MM.1S (cell line): ENCODE measurements around the gene CTRB1.

ENCODE experiments used
- DNase-seq: peaks from one replicate; pipeline ENCODE4 v3.0.0-alpha.2; 2015
- H2AFZ ChIP-seq: fragments of 300-600 bp; sonication (generic); 2 replicates; pipeline ENCODE4 v1.6.0; 2016; ENCODE audit warnings: antibody characterized with exemption, low read length
- H3F3A ChIP-seq: fragments of 300-600 bp; sonication (generic); 2 replicates; pipeline ENCODE4 v1.6.1; 2016; ENCODE audit warnings: mild to moderate bottlenecking, antibody characterized with exemption, low read length, moderate library complexity, mixed read lengths; ENCODE audit not compliant: insufficient read depth
- H3K27ac ChIP-seq: fragments of 300-600 bp; sonication (generic); 2 replicates; pipeline ENCODE4 v1.5.1; 2016; ENCODE audit warnings: mild to moderate bottlenecking, low read length
- H3K27me3 ChIP-seq: fragments of 300-600 bp; sonication (generic); replicated peaks from 2 replicates; pipeline ENCODE4 v1.6.0; 2016; ENCODE audit warnings: low read length; ENCODE audit not compliant: insufficient read depth
- H3K36me3 ChIP-seq: fragments of 300-600 bp; sonication (generic); replicated peaks from 2 replicates; pipeline ENCODE4 v1.6.1; 2016; ENCODE audit warnings: mild to moderate bottlenecking, low read length, mixed read lengths; ENCODE audit not compliant: insufficient read depth
- H3K4me1 ChIP-seq: fragments of 300-600 bp; sonication (generic); 2 replicates; pipeline ENCODE4 v1.6.1; 2016; ENCODE audit warnings: low read length, mixed read lengths
- H3K4me2 ChIP-seq: fragments of 300-600 bp; sonication (generic); 2 replicates; pipeline ENCODE4 v1.6.0; 2016; ENCODE audit warnings: low read depth, low read length
- H3K4me3 ChIP-seq: fragments of 300-600 bp; sonication (generic); 2 replicates; pipeline ENCODE4 v1.5.1; 2016; ENCODE audit warnings: low read length, mixed read lengths
- H3K79me2 ChIP-seq: fragments of 300-600 bp; sonication (generic); 2 replicates; pipeline ENCODE4 v1.6.1; 2016; ENCODE audit warnings: mixed run types, low read length, mixed read lengths
- H3K9ac ChIP-seq: fragments of 300-600 bp; sonication (generic); 2 replicates; pipeline ENCODE4 v1.6.1; 2016; ENCODE audit warnings: low read length, mixed read lengths
- H3K9me2 ChIP-seq: fragments of 300-600 bp; sonication (generic); replicated peaks from 2 replicates; pipeline ENCODE4 v1.6.1; 2016; ENCODE audit warnings: mild to moderate bottlenecking, low read length, mixed read lengths; ENCODE audit not compliant: insufficient read depth
- H3K9me3 ChIP-seq: fragments of 300-600 bp; sonication (generic); replicated peaks from 2 replicates; pipeline ENCODE4 v1.6.1; 2016; ENCODE audit warnings: mild to moderate bottlenecking, low read length, mixed read lengths; ENCODE audit not compliant: insufficient read depth
- H4K20me1 ChIP-seq: fragments of 300-600 bp; sonication (generic); 2 replicates; pipeline ENCODE4 v1.6.1; 2016; ENCODE audit warnings: mild to moderate bottlenecking, low read length, moderate library complexity, mixed read lengths; ENCODE audit not compliant: insufficient read depth
- EZH2 ChIP-seq: fragments of 300-600 bp; sonication (generic); optimal IDR thresholded peaks from 2 replicates; pipeline ENCODE3; 2017; ENCODE audit warnings: low read depth, mild to moderate bottlenecking, antibody characterized with exemption, low read length, mixed read lengths
- EZH2phosphoT487 ChIP-seq: fragments of 300-600 bp; sonication (generic); IDR thresholded peaks from 2 replicates; pipeline ENCODE4 v1.6.1; 2018; ENCODE audit warnings: antibody characterized with exemption, low read length
- TF ChIP-seq, protein P1 (sequence below): fragments of 300-600 bp; sonication (generic); IDR thresholded peaks from 2 replicates; pipeline ENCODE4 v1.5.1; 2016; ENCODE audit warnings: antibody characterized with exemption, low read length, mixed read lengths

The CTRB1 gene

DNA sequence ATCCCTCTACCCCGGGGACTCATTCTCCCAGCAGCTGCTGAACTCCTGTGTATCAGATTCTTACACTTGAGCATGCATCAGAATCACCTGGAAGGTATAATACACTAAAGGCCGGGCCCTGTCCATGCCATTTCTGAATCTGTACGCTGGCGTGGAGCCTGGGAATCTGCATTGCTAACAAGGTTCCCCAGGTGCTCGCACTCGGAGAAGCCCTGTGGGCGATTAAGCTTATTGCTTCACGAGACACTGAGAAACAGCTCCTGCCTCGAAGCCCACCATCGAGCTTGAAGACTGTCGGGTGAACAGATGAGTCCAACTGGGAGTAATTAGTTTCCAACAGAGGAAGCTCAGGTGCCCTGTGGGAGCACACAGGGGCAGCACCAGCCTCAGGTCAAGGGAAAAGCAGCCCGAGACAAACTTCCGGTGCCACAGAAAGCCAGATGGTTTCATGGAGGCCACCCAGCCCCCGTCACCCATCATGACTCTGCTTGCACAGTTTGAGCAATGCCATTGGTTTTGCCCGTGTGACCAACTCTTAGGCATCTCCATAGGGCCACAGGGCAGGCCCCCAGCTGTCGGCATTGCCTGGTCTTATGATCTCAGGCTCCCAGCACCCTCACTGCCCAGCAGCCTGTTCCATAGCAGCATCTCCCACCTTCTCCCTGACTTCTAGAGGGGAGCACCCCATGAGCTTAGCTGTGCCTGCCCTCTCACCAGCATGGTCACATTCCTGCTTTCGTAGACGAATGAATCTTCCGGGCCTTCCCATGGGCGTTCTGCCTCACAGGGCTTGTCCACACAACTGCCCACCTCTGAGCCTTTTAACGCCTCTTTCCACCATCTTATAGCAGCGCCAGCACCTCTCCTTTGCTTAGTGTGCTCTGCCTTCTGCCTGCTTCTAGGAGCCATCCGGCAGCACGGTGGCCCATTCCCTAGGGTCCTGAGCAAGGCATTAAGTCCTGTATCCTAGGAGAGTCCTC lies 22.7 kb upstream of the CTRB1 start:
- Histone ChIP-seq H2AFZ (no peak overlapping the region), H3K4me3 (no peak overlapping the region), H3F3A (no peaks in the 10 kb centered on the region), H4K20me1 (no peaks in the 10 kb centered on the region), H3K79me2 (no peaks in the 10 kb centered on the region), H3K27ac (no peak overlapping the region), H3K9ac (no peak overlapping the region), H3K4me1 (no peaks in the 10 kb centered on the region), H3K27me3 (no peaks in the 10 kb centered on the region), H3K9me3 (no peaks in the 10 kb centered on the region), H3K4me2 (no peak overlapping the region), H3K36me3 (no peaks in the 10 kb centered on the region), H3K9me2 (no peaks in the 10 kb centered on the region)
- no peak for DNase-seq
- TF ChIP-seq EZH2 (no peak), EZH2phosphoT487 (no peak)
- TF ChIP-seq, protein P1, sequence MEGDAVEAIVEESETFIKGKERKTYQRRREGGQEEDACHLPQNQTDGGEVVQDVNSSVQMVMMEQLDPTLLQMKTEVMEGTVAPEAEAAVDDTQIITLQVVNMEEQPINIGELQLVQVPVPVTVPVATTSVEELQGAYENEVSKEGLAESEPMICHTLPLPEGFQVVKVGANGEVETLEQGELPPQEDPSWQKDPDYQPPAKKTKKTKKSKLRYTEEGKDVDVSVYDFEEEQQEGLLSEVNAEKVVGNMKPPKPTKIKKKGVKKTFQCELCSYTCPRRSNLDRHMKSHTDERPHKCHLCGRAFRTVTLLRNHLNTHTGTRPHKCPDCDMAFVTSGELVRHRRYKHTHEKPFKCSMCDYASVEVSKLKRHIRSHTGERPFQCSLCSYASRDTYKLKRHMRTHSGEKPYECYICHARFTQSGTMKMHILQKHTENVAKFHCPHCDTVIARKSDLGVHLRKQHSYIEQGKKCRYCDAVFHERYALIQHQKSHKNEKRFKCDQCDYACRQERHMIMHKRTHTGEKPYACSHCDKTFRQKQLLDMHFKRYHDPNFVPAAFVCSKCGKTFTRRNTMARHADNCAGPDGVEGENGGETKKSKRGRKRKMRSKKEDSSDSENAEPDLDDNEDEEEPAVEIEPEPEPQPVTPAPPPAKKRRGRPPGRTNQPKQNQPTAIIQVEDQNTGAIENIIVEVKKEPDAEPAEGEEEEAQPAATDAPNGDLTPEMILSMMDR: no peak

DNA sequence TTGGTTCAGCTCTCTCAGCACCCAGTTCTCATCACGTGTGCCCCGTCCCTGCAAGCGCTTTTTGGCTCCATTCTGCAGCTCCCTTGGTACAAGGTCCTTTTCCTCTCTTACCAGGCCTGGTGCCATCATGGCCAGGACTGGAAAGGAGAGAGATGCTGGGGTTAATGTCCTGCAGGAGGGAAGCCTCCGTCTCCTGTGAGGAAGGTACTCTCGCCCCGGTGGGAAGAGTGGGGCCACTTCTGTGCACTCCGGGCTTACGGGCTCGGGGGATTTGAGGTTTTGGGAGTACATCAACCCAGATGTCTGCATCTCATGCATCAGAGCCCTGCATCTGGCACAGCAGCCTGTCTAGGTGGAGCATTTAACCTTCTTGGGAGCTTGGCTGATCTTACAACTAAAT lies 22.0 kb upstream of the CTRB1 start:
- H3F3A ChIP-seq: no peaks in the 10 kb centered on the region
- no peaks in the 10 kb centered on the region for H3K36me3 ChIP-seq
- no peak for DNase-seq
- H3K4me2 ChIP-seq: no peak overlapping the region
- no peaks in the 10 kb centered on the region for H3K9me3 ChIP-seq
- H2AFZ ChIP-seq: no peak overlapping the region
- no peak overlapping the region for H3K9ac ChIP-seq
- H3K4me1 ChIP-seq: no peaks in the 10 kb centered on the region
- TF ChIP-seq, protein P1: no peak
- no peak for TF ChIP-seq EZH2phosphoT487
- TF ChIP-seq EZH2: no peak
- no peaks in the 10 kb centered on the region for H4K20me1 ChIP-seq
- H3K4me3 ChIP-seq: no peak overlapping the region
- H3K27me3 ChIP-seq: no peaks in the 10 kb centered on the region
- H3K27ac ChIP-seq: no peak overlapping the region
- H3K79me2 ChIP-seq: no peaks in the 10 kb centered on the region
- no peaks in the 10 kb centered on the region for H3K9me2 ChIP-seq

DNA sequence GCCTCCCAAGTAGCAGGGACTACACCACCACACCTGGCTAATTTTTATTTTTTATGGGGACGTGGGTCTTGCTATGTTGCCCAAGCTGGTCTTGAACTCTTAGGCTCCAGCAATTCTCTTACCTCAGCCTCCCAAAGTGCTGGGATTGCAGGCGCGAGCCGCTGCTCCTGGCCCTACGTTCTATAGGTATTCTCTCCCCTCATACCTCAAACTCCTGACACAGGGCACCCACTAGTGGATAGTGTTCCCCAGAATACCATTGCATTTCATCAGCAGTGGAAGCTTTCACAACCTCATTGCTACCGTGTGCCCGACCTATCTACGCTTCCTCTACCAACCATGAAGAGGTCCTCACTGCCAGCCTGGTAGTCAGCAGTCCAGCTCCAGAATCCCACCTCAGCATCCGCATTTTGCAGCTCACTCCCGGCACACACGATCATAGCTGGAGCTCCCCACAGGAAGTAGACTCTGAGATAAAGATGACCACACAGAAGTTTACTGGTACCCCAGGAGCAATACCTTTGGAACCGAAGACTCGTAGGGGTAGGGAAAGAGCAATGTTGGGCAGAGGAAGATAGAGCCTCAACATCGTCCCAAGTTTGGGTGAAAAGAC lies 21.2 kb upstream of the CTRB1 start:
- no peaks in the 10 kb centered on the region for H3K79me2 ChIP-seq
- H3F3A ChIP-seq: no peaks in the 10 kb centered on the region
- no peaks in the 10 kb centered on the region for H3K27me3 ChIP-seq
- no peak for TF ChIP-seq EZH2
- TF ChIP-seq EZH2phosphoT487: no peak
- TF ChIP-seq, protein P1: no peak
- H3K9me3 ChIP-seq: no peaks in the 10 kb centered on the region
- H2AFZ ChIP-seq: no peak overlapping the region
- H3K9ac ChIP-seq: no peak overlapping the region
- H3K4me3 ChIP-seq: no peak overlapping the region
- H3K4me2 ChIP-seq: no peak overlapping the region
- no peaks in the 10 kb centered on the region for H3K9me2 ChIP-seq
- H3K36me3 ChIP-seq: no peaks in the 10 kb centered on the region
- H3K27ac ChIP-seq: no peak overlapping the region
- no peak for DNase-seq
- no peaks in the 10 kb centered on the region for H3K4me1 ChIP-seq
- no peaks in the 10 kb centered on the region for H4K20me1 ChIP-seq
